SK-N-SH (cell line): ENCODE measurements around the gene SF3A1. TPM values are rescaled to one million over a fixed set of nuclear protein-coding genes. Genes with fewer than 3 reads are reported as not detected.

Source experiments
- CTCF ChIA-PET: fragments of 300-600, 350-600 bp; formaldehyde crosslinking; extraction: SDS; loops from one replicate; lab custom pipeline; 2021; lab: Yijun Ruan, JAX
- POLR2A ChIA-PET: fragments of 350-600 bp; sonication (Branson Sonifier 250); formaldehyde crosslinking; extraction: SDS; loops from one replicate; lab custom pipeline; 2020; ENCODE audit warnings: antibody characterized with exemption, inconsistent platforms; lab: Yijun Ruan, JAX
- DNase-seq: peaks from one replicate; pipeline ENCODE4 v3.0.0; 2012
- H2AFZ ChIP-seq: fragments of 200-600 bp; sonication (generic); 2 replicates; pipeline ENCODE4 v1.8.1; 2016; ENCODE audit warnings: antibody characterized with exemption, mild to moderate bottlenecking, low read depth
- H3F3A ChIP-seq: fragments of 200-600 bp; sonication (generic); replicated peaks from 2 replicates; pipeline ENCODE3; 2016; ENCODE audit warnings: antibody characterized with exemption, mild to moderate bottlenecking; ENCODE audit not compliant: insufficient read depth
- H3K27ac ChIP-seq, 2 experiments: fragments of 200-500 bp in 1 of 2; fragments of 200-600 bp in 1 of 2; sonication (Bioruptor generic) in 1 of 2; sonication (generic), shearing (Covaris generic) in 1 of 2; 2 replicates each; pipeline versions ENCODE4 v1.5.1 to v1.6.1; 2014 to 2016; ENCODE audit warnings: low read depth in 2 of 2, inconsistent platforms in 1 of 2, low read length in 1 of 2, mild to moderate bottlenecking in 1 of 2, mixed read lengths in 1 of 2
- H3K27me3 ChIP-seq: fragments of 200-600 bp; sonication (generic), shearing (Covaris generic); 2 replicates; pipeline ENCODE4 v1.6.1; 2016; ENCODE audit warnings: mixed run types; ENCODE audit not compliant: insufficient read depth
- H3K36me3 ChIP-seq, 2 experiments: fragments of 200-500 bp in 1 of 2; fragments of 200-600 bp in 1 of 2; sonication (Bioruptor generic) in 1 of 2; sonication (generic) in 1 of 2; replicated peaks in 1 of 2; 2 replicates each; pipeline versions ENCODE3 to v1.5.1; 2014 to 2016; ENCODE audit warnings: low read length in 1 of 2, mild to moderate bottlenecking in 1 of 2; ENCODE audit not compliant: insufficient read depth in 2 of 2, control insufficient read depth in 1 of 2
- H3K4me1 ChIP-seq, 2 experiments: fragments of 200-500 bp in 1 of 2; fragments of 200-600 bp in 1 of 2; sonication (Bioruptor generic) in 1 of 2; sonication (generic), shearing (Covaris generic) in 1 of 2; 2 replicates each; pipeline versions ENCODE4 v1.5.1 to v1.6.1; 2014 to 2016; ENCODE audit warnings: low read depth in 1 of 2, low read length in 1 of 2, mixed run types in 1 of 2; ENCODE audit not compliant: insufficient read depth in 2 of 2, control insufficient read depth in 1 of 2
- H3K4me2 ChIP-seq: fragments of 200-600 bp; sonication (generic), shearing (Covaris generic); 2 replicates; pipeline ENCODE4 v1.6.1; 2017; ENCODE audit warnings: mixed run types
- H3K4me3 ChIP-seq, 2 experiments: fragments of 200-500 bp in 1 of 2; fragments of 200-600 bp in 1 of 2; sonication (Bioruptor generic) in 1 of 2; sonication (generic), shearing (Covaris generic) in 1 of 2; 2 replicates each; pipeline versions ENCODE4 v1.5.1 to v1.8.1; 2014 to 2016; ENCODE audit warnings: low read depth in 2 of 2, inconsistent platforms in 1 of 2, low read length in 1 of 2, mild to moderate bottlenecking in 1 of 2, mixed read lengths in 1 of 2, moderate library complexity in 1 of 2
- H3K79me2 ChIP-seq: fragments of 200-600 bp; sonication (generic); 2 replicates; pipeline ENCODE4 v1.8.1; 2017; ENCODE audit warnings: mild to moderate bottlenecking; ENCODE audit not compliant: insufficient read depth
- H3K9ac ChIP-seq: fragments of 200-600 bp; sonication (generic); 2 replicates; pipeline ENCODE4 v1.6.1; 2017; ENCODE audit warnings: mixed run types
- H3K9me2 ChIP-seq: fragments of 200-600 bp; sonication (generic); 2 replicates; pipeline ENCODE4 v1.6.1; 2017; ENCODE audit warnings: mixed run types
- H3K9me3 ChIP-seq: fragments of 200-600 bp; sonication (generic); 2 replicates; pipeline ENCODE4 v1.6.1; 2017; ENCODE audit warnings: mixed run types, mild to moderate bottlenecking, moderate library complexity
- H4K20me1 ChIP-seq: fragments of 200-600 bp; sonication (generic); 2 replicates; pipeline ENCODE4 v1.6.1; 2017; ENCODE audit warnings: mild to moderate bottlenecking, mixed run types; ENCODE audit not compliant: insufficient read depth
- CHD2 ChIP-seq: fragments of 150-350 bp; IDR thresholded peaks from 2 replicates; pipeline ENCODE4 v1.6.1; 2018; ENCODE audit warnings: low read length; ENCODE audit not compliant: partially characterized antibody
- CTCF ChIP-seq: fragments of 200-600 bp; sonication (generic); IDR thresholded peaks from 2 replicates; pipeline ENCODE4 v1.6.1; 2017; ENCODE audit warnings: antibody characterized with exemption, mild to moderate bottlenecking, moderate library complexity
- FOSL2 ChIP-seq: IDR thresholded peaks from 2 replicates; pipeline ENCODE4 v1.4.0; 2012; ENCODE audit warnings: low read depth, mild to moderate bottlenecking, moderate library complexity, borderline replicate concordance
- GATA2 ChIP-seq: sonication (generic); formaldehyde crosslinking; IDR thresholded peaks from 2 replicates; pipeline ENCODE4 v1.5.0; 2020; ENCODE audit warnings: mild to moderate bottlenecking, missing genetic modification reagents
- JUND ChIP-seq: IDR thresholded peaks from 2 replicates; pipeline ENCODE4 v1.4.0; 2012
- MEF2A ChIP-seq: IDR thresholded peaks from 2 replicates; pipeline ENCODE4 v1.4.0; 2012; ENCODE audit warnings: low read depth, borderline replicate concordance
- MXI1 ChIP-seq: IDR thresholded peaks from 2 replicates; pipeline ENCODE4 v1.6.1; 2012; ENCODE audit warnings: mild to moderate bottlenecking, low read depth, low read length, improper control_type of control experiment
- NRF1 ChIP-seq: IDR thresholded peaks from 2 replicates; pipeline ENCODE4 v1.6.1; 2012; ENCODE audit warnings: low read depth, mild to moderate bottlenecking, low read length
- PBX3 ChIP-seq: IDR thresholded peaks from 2 replicates; pipeline ENCODE4; 2012
- RAD21 ChIP-seq: IDR thresholded peaks from 2 replicates; pipeline ENCODE4 v1.6.1; 2012; ENCODE audit warnings: mild to moderate bottlenecking, low read length
- RCOR1 ChIP-seq: fragments of 150-350 bp; IDR thresholded peaks from 2 replicates; pipeline ENCODE4 v1.6.1; 2017; ENCODE audit warnings: antibody characterized with exemption, low read length
- RFX5 ChIP-seq: IDR thresholded peaks from 2 replicates; pipeline ENCODE4 v1.6.1; 2012; ENCODE audit warnings: mild to moderate bottlenecking, improper control_type of control experiment, low read length
- RXRA ChIP-seq: IDR thresholded peaks from 2 replicates; pipeline ENCODE4 v1.4.0; 2012; ENCODE audit warnings: low read depth, mild to moderate bottlenecking, borderline replicate concordance
- SIN3A ChIP-seq: IDR thresholded peaks from 2 replicates; pipeline ENCODE4 v1.6.1; 2012; ENCODE audit warnings: low read depth, mild to moderate bottlenecking, low read length, moderate library complexity, borderline replicate concordance
- SMC3 ChIP-seq: IDR thresholded peaks from 2 replicates; pipeline ENCODE4 v1.6.1; 2012; ENCODE audit warnings: low read depth, low read length, improper control_type of control experiment
- TAF1 ChIP-seq: IDR thresholded peaks from 2 replicates; pipeline ENCODE4 v1.6.1; 2012; ENCODE audit warnings: low read depth, mild to moderate bottlenecking, low read length, moderate library complexity, borderline replicate concordance
- TCF12 ChIP-seq: IDR thresholded peaks from 2 replicates; pipeline ENCODE4 v1.4.0; 2012
- TEAD4 ChIP-seq: IDR thresholded peaks from 2 replicates; pipeline ENCODE4 v1.4.0; 2012; ENCODE audit warnings: mild to moderate bottlenecking, borderline replicate concordance; ENCODE audit not compliant: insufficient read depth
- YY1 ChIP-seq: IDR thresholded peaks from 2 replicates; pipeline ENCODE4 v1.4.0; 2012; ENCODE audit warnings: low read depth, mild to moderate bottlenecking
- ZBTB33 ChIP-seq: IDR thresholded peaks from 2 replicates; pipeline ENCODE4 v1.4.0; 2012; ENCODE audit warnings: low read depth, borderline replicate concordance
- WGBS: methylation state at CpG from one replicate; pipeline ENCODE4 v1.1.6; 2017; ENCODE audit warnings: low lambda C conversion rate; 5-methylcytosine and 5-hydroxymethylcytosine counted together
- polyA plus RNA-seq, 3 experiments: library from polyadenylated mRNA; depleted of rRNA; stranded (reverse); fragments of >200 nt; gene quantifications; 2 replicates each; pipeline ENCODE4 v1.2.3, GENCODE V29; 2012

The SF3A1 gene
- polyA plus RNA-seq, 1 of the 3 experiments (the other 2 are of a cell fraction) = 75.2 TPM

GRCh38 chr22:30399718-30400117, 43.0 kb upstream of the SF3A1 start (continued):
- TF ChIP-seq CTCF (no peak), MXI1 (no peak), TCF12 (no peak), ZBTB33 (no peak), SMC3 (no peak), RAD21 (no peak), SIN3A (no peak)

- Histone ChIP-seq H3F3A (no peaks in the 10 kb centered on the region), H3K27me3 (no peaks in the 10 kb centered on the region), H3K27ac (no peak overlapping the region), H3K9me3 (no peaks in the 10 kb centered on the region)
- WGBS = 93% methylated on average over 25 of the region's 25 CpGs
- TF ChIP-seq YY1 (no peak), MEF2A (no peak), JUND (no peak), GATA2 (no peak), CTCF (no peak), FOSL2 (no peak), RXRA (no peak), PBX3 (no peak), TAF1 (no peak), RCOR1 (no peak), RFX5 (no peak), NRF1 (no peak), SIN3A (no peak), TEAD4 (no peak), CHD2 (no peak)
- TF ChIP-seq, all 33 proteins: peak for 0
- peaks cover 39% of the 10 kb centered on the region for H3K79me2 ChIP-seq
- DNase-seq = no peak
- no peak overlapping the region for H2AFZ ChIP-seq
- H3K4me1 ChIP-seq = peaks cover 0 to 14% of the 10 kb centered on the region in 2 experiments; a peak in 1 of 4 replicates
- no peak overlapping the region for H3K4me3 ChIP-seq
- ChIA-PET CTCF (interaction anchor here (1.0 to 15.4 kb wide), 5 partner anchors 11 to 140 kb away, joined by 3 to 228 read pairs (median 5); partner anchors contain the start of genes CASTOR1 and RNF215), POLR2A (no interaction called here)
- no peak overlapping the region for H3K9ac ChIP-seq
- 0 out of 2 replicates have a peak, but pooled peaks cover 6% of the 10 kb centered on the region for H4K20me1 ChIP-seq
- H3K4me2 ChIP-seq = peak overlapping the region; percentile 96
- H3K36me3 ChIP-seq = no peaks in the 10 kb centered on the region
- no peaks in the 10 kb centered on the region for H3K9me2 ChIP-seq
Measured at GRCh38 chr22:30398685-30399680, 42.3 kb upstream of the SF3A1 start.
